Cardiac septum (tissue), 1 donor: ENCODE data around the gene PUSL1. TPM values are rescaled to one million over a fixed set of nuclear protein-coding genes. Genes with fewer than 3 reads are reported as not detected.
A peak's percentile ranks its signal among the peaks of the same experiment; 100 is the strongest.

Experiments used
- DNase-seq: peaks from one replicate; pipeline ENCODE4 v3.0.0-alpha.2; 2020; ENCODE audit warnings: low spot score
- intact Hi-C: fragments of 100-400 bp; cut with DNase I; formaldehyde crosslinking; loops from one replicate; pipeline ENCODE4 v1.14.0; 2022
- microRNA-seq: library from miRNA; unstranded; fragments of <30 nt; microRNA quantifications from one replicate; pipeline ENCODE4 v1.2.0, GENCODE V29; 2020
- total RNA-seq: library from RNA; stranded (reverse); fragmentation: NEBNext Ultra II Directional; extraction: Animal tissue kit (Norgen Biotek cat#: 25700); gene quantifications from one replicate; pipeline ENCODE4 v1.2.1, GENCODE V29; 2021
- donor health status: DM: no; HTN: no; CAD: no.

Gene PUSL1
- total RNA-seq, 1 donor from 2014 or later = 10.5 TPM

DNA sequence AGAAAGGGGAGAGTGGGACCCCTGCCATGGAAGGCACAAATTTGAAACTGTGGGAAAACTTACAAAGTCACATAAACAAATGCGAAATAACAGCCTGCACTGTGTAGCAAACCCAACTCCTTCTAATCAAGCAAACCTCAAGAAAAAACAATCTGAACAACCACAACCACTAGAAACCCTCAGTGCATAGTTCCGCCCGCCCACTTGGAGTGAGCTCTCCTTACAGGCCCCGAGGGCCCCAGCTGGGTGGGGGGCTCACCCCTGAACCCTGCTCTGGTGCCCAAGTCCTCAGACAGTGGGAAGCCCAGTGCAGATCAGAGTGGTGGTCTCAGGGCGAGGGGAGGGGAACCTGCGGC is 50.9 kb downstream of the PUSL1 start:
- DNase-seq = no peak
- intact Hi-C loops = loop anchor here (5.0 kb wide), 1 partner anchor 73 kb away; no protein-coding TSS in a partner anchor

DNA sequence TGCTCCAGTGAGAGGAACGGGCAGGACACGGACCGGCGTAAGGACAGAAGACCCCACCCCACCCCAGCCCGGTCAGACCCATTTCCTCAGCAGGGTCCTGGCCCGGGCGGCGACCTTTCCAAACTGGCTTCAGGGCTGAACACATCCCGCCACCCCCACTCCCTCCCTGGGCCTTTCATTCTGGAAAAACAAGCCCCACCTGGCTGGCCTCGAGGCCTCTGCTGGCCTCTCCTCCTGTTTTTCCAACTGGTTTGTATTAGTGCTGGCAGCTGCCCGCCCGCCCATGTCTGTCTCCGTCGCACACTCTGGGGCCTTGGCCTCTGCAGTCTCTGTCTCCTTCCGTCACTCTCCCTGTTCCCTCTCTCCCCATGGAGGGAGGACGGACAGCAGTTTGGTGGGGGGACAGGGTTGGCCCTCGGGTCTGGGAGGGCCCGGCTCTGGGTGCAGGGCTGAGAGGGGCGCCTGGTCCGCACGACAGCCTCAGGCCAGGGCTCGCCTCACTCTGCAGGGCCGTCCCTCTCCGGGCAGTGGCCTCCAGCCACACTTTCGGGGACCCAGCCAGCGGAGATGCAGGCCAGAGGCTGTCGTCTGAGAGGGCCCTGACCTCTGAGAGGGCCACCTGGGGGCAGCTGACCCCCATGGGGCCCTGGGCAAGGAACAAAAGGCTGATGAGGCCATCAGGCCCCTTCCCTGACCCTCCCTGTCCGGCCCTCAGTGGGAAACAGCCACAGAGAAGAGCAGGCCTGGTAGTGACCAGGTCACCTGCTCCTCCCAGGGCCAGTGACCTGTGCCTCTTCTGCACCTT is 51.5 kb downstream of the PUSL1 start:
- no peak for DNase-seq

DNA sequence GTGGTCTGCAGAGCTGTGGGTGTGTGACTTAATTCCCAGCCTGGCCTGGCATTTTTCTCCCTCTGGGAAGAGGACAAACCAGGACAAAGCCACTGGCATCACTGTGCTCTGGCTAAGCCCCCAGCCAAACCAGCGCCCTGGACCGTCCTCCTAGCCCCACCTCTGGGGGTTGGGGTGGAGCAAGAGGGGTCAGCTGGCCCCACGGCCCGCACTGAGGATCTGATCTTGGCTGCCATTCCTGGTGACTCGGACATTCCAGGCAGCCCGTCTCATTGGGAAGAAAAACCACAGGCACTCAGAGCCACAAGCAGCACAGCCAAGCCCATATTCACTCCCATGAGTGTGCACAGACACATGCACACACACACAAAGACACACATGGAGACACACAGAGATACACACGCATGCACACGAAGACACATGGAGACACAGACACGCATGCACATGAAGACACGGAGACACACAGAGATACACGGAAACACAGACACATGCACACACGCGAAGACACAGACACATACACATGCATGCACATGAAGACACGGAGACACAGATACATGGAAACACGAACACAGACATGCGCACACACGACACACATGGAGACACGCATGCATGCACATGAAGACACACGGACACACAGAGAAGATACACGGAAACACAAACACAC is 52.2 kb downstream of the PUSL1 start:
- intact Hi-C loops = no loop called here
- peak; percentile 82 for DNase-seq

More for the DNA sequence above, 51.5 kb downstream of the PUSL1 start:
- intact Hi-C loops = loop anchor here (5.0 kb wide), 1 partner anchor 72 kb away; no protein-coding TSS in a partner anchor

Small RNA genes within 50 kb of the gene (microRNA-seq; reads per million reads assigned to microRNA genes)
- gene MIR6726 (not detected), gene MIR6727 (not detected), gene MIR6808 (not detected)

Other genes with a start within 250 kb of the PUSL1 start
- not detected for gene RNF223, start 234.3 kb upstream of the PUSL1 start, total RNA-seq
- 5.4 TPM for gene C1orf159, start 192.5 kb upstream of the PUSL1 start, total RNA-seq
- 0.22 TPM for gene TTLL10, start 134.7 kb upstream of the PUSL1 start, total RNA-seq
- gene TNFRSF18, start 102.0 kb upstream of the PUSL1 start, total RNA-seq = 0.19 TPM
- 4.3 TPM for gene TNFRSF4, start 94.4 kb upstream of the PUSL1 start, total RNA-seq
- gene SDF4, start 76.6 kb upstream of the PUSL1 start, total RNA-seq = 139 TPM
- gene B3GALT6, start 76.4 kb upstream of the PUSL1 start, total RNA-seq = 11.1 TPM
- gene C1QTNF12, start 61.9 kb upstream of the PUSL1 start, total RNA-seq = 2.6 TPM
- gene UBE2J2, start 34.7 kb upstream of the PUSL1 start, total RNA-seq = 37.2 TPM
- gene SCNN1D, start 28.2 kb upstream of the PUSL1 start, total RNA-seq = 2.4 TPM
- gene ACAP3, start 667 bp upstream of the PUSL1 start, total RNA-seq = 60.8 TPM
- gene INTS11, start 16.1 kb downstream of the PUSL1 start, total RNA-seq = 73.8 TPM
- gene CPTP, start 16.2 kb downstream of the PUSL1 start, total RNA-seq = 50.2 TPM
- 0.62 TPM for gene TAS1R3, start 22.7 kb downstream of the PUSL1 start, total RNA-seq
- gene DVL1, start 40.8 kb downstream of the PUSL1 start, total RNA-seq = 96.2 TPM
- 30.5 TPM for gene MXRA8, start 50.0 kb downstream of the PUSL1 start, total RNA-seq
- 174 TPM for gene AURKAIP1, start 66.6 kb downstream of the PUSL1 start, total RNA-seq
- 78.6 TPM for gene CCNL2, start 90.7 kb downstream of the PUSL1 start, total RNA-seq
- gene MRPL20, start 98.7 kb downstream of the PUSL1 start, total RNA-seq = 127 TPM
- 1.8 TPM for gene ANKRD65, start 112.7 kb downstream of the PUSL1 start, total RNA-seq
- gene VWA1, start 127.1 kb downstream of the PUSL1 start, total RNA-seq = 35.3 TPM
- gene ATAD3C, start 141.1 kb downstream of the PUSL1 start, total RNA-seq = 0.51 TPM
- 13.7 TPM for gene ATAD3B, start 163.2 kb downstream of the PUSL1 start, total RNA-seq
- gene ATAD3A, start 203.6 kb downstream of the PUSL1 start, total RNA-seq = 13.7 TPM
- gene TMEM240, start 232.0 kb downstream of the PUSL1 start, total RNA-seq = 5.0 TPM